ENCODE data around the gene COASY.
"Not testable (repeated sequence)": the region's sequence is repeated elsewhere in the genome, so short reads cannot be mapped to it uniquely, and the experiment has no call there.

The COASY gene

GRCh38 chr17:42541041-42541833 lies 20.7 kb upstream of the COASY start:
- no peak for DNase-seq (ENCODE audit: low spot score)
- CTCF ChIA-PET: interaction anchor here (0.7 to 1.7 kb wide), 2 partner anchors 12 to 178 kb away, joined by 3 to 5 read pairs; no protein-coding TSS in a partner anchor
- no peak for TF ChIP-seq CTCF (conservative IDR thresholded peaks at IDR 0.05; ENCODE audit: low read depth)
- peak overlapping the region; percentile 75 for H3K27ac ChIP-seq
- POLR2A ChIA-PET (ENCODE audit: low non-redundant PET): interaction anchor here (0.6 to 1.2 kb wide), 2 partner anchors 13 to 457 kb away, joined by 4 read pairs; no protein-coding TSS in a partner anchor

GRCh38 chr17:42543190-42544079 lies 18.5 kb upstream of the COASY start:
- no peak for TF ChIP-seq CTCF (conservative IDR thresholded peaks at IDR 0.05; ENCODE audit: low read depth)
- no peak for DNase-seq (ENCODE audit: low spot score)
- ChIA-PET POLR2A (ENCODE audit: low non-redundant PET) (no interaction called here), CTCF (no interaction called here)
- H3K27ac ChIP-seq: peak overlapping the region; percentile 75

GRCh38 chr17:42544874-42545283 lies 17.1 kb upstream of the COASY start:
- ChIA-PET POLR2A (ENCODE audit: low non-redundant PET) (no interaction called here), CTCF (no interaction called here)
- no peak for DNase-seq (ENCODE audit: low spot score)

DNA sequence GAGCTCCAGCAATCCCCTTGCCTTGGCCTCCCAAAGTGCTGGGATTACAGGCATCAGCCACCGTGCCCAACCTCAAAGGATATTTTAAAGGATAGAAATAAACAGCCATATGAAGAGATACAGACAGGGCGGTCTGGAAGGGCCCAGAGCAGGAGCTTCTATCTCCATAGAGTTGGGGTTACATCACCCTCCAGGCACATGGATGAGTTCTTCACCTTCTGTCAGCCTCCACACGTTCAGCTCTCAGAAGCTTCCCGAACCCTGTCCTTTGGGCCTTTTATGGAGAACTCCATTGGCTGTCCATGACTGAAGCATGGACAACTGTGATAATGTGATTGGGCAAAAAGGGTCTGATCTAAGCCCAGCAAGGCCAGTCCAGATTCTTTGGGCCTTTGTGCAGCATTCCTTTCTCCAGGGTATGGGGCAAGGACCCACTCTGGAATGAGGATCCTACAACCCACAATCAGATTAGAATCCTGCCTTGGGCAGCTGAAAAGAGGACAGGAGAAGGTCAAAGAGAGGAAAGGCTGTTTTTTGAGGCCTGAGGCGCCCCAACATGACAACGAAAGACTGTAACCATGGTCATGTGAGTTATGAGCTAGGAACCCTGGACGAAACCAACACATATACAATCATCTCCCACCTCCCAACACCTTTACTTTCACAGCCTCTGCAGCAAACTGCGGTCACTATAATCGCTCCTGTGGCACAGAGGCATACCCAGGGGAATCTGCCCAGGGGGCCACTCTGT lies 16.0 kb upstream of the COASY start:
- CTCF ChIA-PET: not testable (repeated sequence)
- POLR2A ChIA-PET (ENCODE audit: low non-redundant PET): interaction anchor here (0.6 kb wide), 1 partner anchor 360 kb away, joined by 4 read pairs; no protein-coding TSS in a partner anchor

More at GRCh38 chr17:42544874-42545283, 17.1 kb upstream of the COASY start:
- no peak for TF ChIP-seq CTCF (conservative IDR thresholded peaks at IDR 0.05; ENCODE audit: low read depth)
- H3K27ac ChIP-seq: peak overlapping the region; percentile 75; the same call in 1 of the 2 replicates

GRCh38 chr17:42547001-42547461 lies 14.9 kb upstream of the COASY start:
- no peak for DNase-seq (ENCODE audit: low spot score)
- ChIA-PET POLR2A (ENCODE audit: low non-redundant PET) (no interaction called here), CTCF (no interaction called here)
- no peak for TF ChIP-seq CTCF (conservative IDR thresholded peaks at IDR 0.05; ENCODE audit: low read depth)
- peak overlapping the region; percentile 13; the same call in 1 of the 2 replicates for H3K27ac ChIP-seq

More for the DNA sequence above, 16.0 kb upstream of the COASY start:
- DNase-seq (ENCODE audit: low spot score): not testable (repeated sequence)
- H3K27ac ChIP-seq: 0 out of 2 replicates have a peak overlapping the region, but pooled peaks have one; percentile 75

GRCh38 chr17:42547698-42548069 lies 14.3 kb upstream of the COASY start:
- DNase-seq (ENCODE audit: low spot score): no peak
- POLR2A ChIA-PET (ENCODE audit: low non-redundant PET): interaction anchor here (0.6 kb wide), 1 partner anchor 227 kb away, joined by 7 read pairs; no protein-coding TSS in a partner anchor
- CTCF ChIA-PET: interaction anchor here (0.5 kb wide), 1 partner anchor 95 kb away, joined by 3 read pairs; no protein-coding TSS in a partner anchor
- H3K27ac ChIP-seq: peak overlapping the region; percentile 54
- no peak for TF ChIP-seq CTCF (conservative IDR thresholded peaks at IDR 0.05; ENCODE audit: low read depth)
